K562 treated with DMSO at 1 percent for 12 hours (cell line): ENCODE measurements around the gene TBKBP1. TPM values are rescaled to one million over a fixed set of nuclear protein-coding genes. Genes with fewer than 3 reads are reported as not detected.

Experiments used
- total RNA-seq: library from RNA; unstranded; fragments of 300-600 nt; gene quantifications from 2 replicates; pipeline ENCODE4 v1.2.3, GENCODE V29; 2022; ENCODE audit not compliant: insufficient read depth

The TBKBP1 gene, protein sequence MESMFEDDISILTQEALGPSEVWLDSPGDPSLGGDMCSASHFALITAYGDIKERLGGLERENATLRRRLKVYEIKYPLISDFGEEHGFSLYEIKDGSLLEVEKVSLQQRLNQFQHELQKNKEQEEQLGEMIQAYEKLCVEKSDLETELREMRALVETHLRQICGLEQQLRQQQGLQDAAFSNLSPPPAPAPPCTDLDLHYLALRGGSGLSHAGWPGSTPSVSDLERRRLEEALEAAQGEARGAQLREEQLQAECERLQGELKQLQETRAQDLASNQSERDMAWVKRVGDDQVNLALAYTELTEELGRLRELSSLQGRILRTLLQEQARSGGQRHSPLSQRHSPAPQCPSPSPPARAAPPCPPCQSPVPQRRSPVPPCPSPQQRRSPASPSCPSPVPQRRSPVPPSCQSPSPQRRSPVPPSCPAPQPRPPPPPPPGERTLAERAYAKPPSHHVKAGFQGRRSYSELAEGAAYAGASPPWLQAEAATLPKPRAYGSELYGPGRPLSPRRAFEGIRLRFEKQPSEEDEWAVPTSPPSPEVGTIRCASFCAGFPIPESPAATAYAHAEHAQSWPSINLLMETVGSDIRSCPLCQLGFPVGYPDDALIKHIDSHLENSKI
- 4.8 and 8.0 TPM in 2 replicates for total RNA-seq

DNA sequence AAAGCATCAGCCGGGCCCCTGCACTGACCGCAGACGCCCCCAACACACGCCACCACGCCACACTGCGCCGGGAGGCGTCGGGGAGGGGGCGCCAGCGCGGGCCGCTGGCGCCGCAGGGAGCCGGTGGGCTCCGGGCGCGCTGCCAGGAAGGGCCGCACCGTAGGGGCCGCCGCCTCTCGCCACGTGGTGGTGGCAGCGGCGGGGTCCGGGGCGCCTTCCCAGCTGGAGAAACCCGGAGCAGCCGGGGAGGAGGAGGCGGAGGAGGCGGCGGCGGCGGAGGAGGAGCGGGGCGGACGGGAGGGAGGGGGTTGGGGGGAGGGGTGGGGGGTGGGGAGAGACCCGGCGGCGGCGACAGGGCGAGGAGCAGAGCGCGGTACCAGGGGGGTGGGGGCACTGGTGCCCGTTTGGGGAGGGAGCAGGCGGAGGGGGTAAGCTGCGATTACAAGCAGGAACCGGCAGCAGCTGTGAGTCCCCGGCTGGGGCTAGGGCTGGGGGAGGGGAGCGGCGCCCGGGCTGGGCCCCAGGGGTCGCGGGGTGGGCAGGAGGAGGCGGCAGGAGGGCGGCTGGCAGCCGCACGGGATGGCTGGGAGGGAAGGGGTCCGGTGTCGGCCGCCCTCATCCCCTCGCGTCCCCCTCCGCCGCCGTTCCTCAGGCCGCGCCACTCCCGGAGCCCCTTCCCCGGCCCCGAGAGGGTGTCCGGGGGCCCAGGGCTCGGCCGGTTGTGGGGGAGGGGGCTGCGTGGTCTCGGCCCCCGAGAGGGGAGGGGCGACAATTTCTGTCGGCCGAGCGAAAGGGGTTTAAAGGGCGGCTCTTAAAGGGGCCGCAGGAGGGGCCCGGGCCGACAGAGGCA is at the start of gene TBKBP1:
Gene TBKBP1, plus strand, starts transcription at position 431 of the 850 bp plus-strand sequence. CDS start 1,952 bp downstream, outside the sequence.

DNA sequence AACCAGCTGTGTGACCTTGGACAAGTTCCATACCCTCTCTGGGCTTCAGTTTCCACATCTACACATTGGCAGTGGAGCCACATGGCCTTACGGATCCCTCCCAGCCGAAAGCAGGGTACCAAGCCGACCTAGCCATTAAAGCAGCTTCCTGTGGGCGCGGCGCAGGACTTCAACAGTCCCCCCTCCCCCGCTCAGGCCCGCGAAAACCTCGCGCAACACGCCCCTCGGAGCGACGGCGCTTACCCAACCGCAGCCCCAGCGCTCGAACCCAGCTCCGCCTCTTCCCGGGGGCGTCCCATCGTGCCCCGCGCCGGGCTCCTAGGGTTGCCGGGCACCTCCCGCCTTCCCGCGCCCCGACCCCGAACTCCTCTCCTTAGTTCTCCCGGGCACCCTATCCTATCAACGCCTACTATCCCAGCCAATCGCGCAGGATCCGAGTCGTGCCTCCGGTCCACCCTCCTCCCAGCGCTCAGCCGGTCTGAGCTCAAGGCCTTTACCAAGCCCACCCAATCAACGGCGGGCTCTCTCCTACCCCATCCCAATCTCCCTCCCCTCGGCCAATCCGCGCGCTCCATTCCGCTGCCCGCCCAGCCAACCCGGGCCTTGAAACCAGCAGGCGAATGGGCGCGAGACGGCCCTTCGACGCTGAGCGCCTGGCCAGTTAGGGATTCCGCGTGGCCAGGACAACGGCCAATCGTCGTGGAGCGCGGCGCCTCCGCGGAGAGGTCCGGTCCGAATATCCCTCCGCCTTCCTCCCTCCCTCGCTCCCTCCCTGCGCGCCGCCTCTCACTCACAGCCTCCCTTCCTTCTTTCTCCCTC is 44.6 kb upstream of the TBKBP1 start, which contains the start of gene KPNB1:
Gene KPNB1, plus strand, starts transcription at position 767 of the 819 bp plus-strand sequence. CDS start 326 bp downstream, outside the sequence.

DNA sequence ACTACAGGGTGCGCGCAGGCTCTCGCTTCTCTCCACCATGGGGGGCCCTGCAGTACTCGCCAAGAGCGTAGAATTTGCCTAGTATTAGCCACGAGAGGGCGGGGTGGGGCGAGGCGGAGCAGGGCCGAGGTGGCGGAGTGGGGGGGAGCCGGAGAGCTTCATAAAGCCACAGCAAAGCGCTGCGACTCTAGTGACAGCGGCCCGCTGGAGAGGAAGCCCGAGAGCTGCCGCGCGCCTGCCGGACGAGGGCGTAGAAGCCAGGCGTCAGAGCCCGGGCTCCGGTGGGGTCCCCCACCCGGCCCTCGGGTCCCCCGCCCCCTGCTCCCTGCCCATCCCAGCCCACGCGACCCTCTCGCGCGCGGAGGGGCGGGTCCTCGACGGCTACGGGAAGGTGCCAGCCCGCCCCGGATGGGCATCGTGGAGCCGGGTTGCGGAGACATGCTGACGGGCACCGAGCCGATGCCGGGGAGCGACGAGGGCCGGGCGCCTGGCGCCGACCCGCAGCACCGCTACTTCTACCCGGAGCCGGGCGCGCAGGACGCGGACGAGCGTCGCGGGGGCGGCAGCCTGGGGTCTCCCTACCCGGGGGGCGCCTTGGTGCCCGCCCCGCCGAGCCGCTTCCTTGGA is 39.2 kb downstream of the TBKBP1 start, which contains the start of gene TBX21:
Gene TBX21, plus strand, starts transcription at position 190 of the 627 bp plus-strand sequence. Its CDS starts 219 bp downstream, at position 409.

Other genes with a start within 250 kb of the TBKBP1 start
- 28.3 and 70.4 TPM in 2 replicates for gene NPEPPS, start 163.1 kb upstream of the TBKBP1 start, total RNA-seq
- 51.8 and 201 TPM in 2 replicates for gene KPNB1, start 44.2 kb upstream of the TBKBP1 start, total RNA-seq
- gene TBX21, start 39.1 kb downstream of the TBKBP1 start, total RNA-seq, result not detected in 2 replicates
- gene OSBPL7, start 127.6 kb downstream of the TBKBP1 start, total RNA-seq, result 6.1 and 14.3 TPM in 2 replicates
- 82.5 and 101 TPM in 2 replicates for gene MRPL10, start 137.4 kb downstream of the TBKBP1 start, total RNA-seq
- gene LRRC46, start 137.5 kb downstream of the TBKBP1 start, total RNA-seq, result 1.0 and 2.1 TPM in 2 replicates
- 15.7 and 23.3 TPM in 2 replicates for gene SCRN2, start 147.1 kb downstream of the TBKBP1 start, total RNA-seq
- gene SP6, start 157.0 kb downstream of the TBKBP1 start, total RNA-seq, result 7.9 and 12.4 TPM in 2 replicates
- 6.1 and 20.9 TPM in 2 replicates for gene SP2, start 202.1 kb downstream of the TBKBP1 start, total RNA-seq
- 6.7 and 11.2 TPM in 2 replicates for gene PNPO, start 247.4 kb downstream of the TBKBP1 start, total RNA-seq